Smooth muscle cell (in vitro differentiated cells): ENCODE results near the gene DLL4. TPM values are rescaled to one million over a fixed set of nuclear protein-coding genes. Genes with fewer than 3 reads are reported as not detected.

Source experiments
- DNase-seq: peaks from one replicate; lab custom pipeline; 2025; ENCODE audit not compliant: unreplicated experiment; lab: John Stamatoyannopoulos, UW
- H2AFZ ChIP-seq: fragments of 200-600 bp; sonication (generic); 2 replicates; pipeline ENCODE4 v1.6.0; 2016; ENCODE audit warnings: antibody characterized with exemption, low read depth, mild to moderate bottlenecking
- H3F3A ChIP-seq: fragments of 200-600 bp; sonication (generic); 2 replicates; pipeline ENCODE4 v1.6.0; 2017; ENCODE audit warnings: antibody characterized with exemption, low read depth
- H3K27ac ChIP-seq: fragments of 200-600 bp; sonication (generic); 2 replicates; pipeline ENCODE4 v1.5.1; 2016; ENCODE audit warnings: low read depth, mild to moderate bottlenecking
- H3K27me3 ChIP-seq: fragments of 200-600 bp; sonication (generic); 2 replicates; pipeline ENCODE4 v1.6.1; 2016; ENCODE audit warnings: low read depth, mild to moderate bottlenecking
- H3K36me3 ChIP-seq: fragments of 200-600 bp; sonication (generic); 2 replicates; pipeline ENCODE4 v1.5.1; 2016; ENCODE audit warnings: low read depth
- H3K4me1 ChIP-seq: fragments of 200-600 bp; sonication (generic); 2 replicates; pipeline ENCODE4 v1.5.1; 2016; ENCODE audit warnings: low read depth
- H3K4me2 ChIP-seq: fragments of 200-600 bp; sonication (generic); 2 replicates; pipeline ENCODE4 v1.6.0; 2016; ENCODE audit warnings: mild to moderate bottlenecking
- H3K4me3 ChIP-seq: fragments of 200-600 bp; sonication (generic); 2 replicates; pipeline ENCODE4 v1.5.1; 2016; ENCODE audit warnings: mild to moderate bottlenecking
- H3K79me2 ChIP-seq: fragments of 200-600 bp; sonication (generic); 2 replicates; pipeline ENCODE4 v1.6.0; 2016; ENCODE audit warnings: low read depth, mild to moderate bottlenecking
- H3K9ac ChIP-seq: fragments of 200-600 bp; sonication (generic); 2 replicates; pipeline ENCODE4 v1.6.0; 2016; ENCODE audit warnings: low read depth
- H3K9me3 ChIP-seq: fragments of 200-600 bp; sonication (generic); replicated peaks from 2 replicates; pipeline ENCODE4 v1.5.1; 2016; ENCODE audit warnings: low read depth
- H4K20me1 ChIP-seq: fragments of 200-600 bp; sonication (generic); 2 replicates; pipeline ENCODE4 v1.6.0; 2016; ENCODE audit warnings: low read depth
- WGBS: methylation state at CpG from one replicate; pipeline ENCODE4 v1.1.7; 2016; ENCODE audit warnings: low lambda C conversion rate; 5-methylcytosine and 5-hydroxymethylcytosine counted together
- polyA plus RNA-seq: library from polyadenylated mRNA; unstranded; fragments of >200 nt; fragmentation: Nextera tagmentation; extraction: Ambion mirVana; gene quantifications from 2 replicates; pipeline ENCODE4 v1.2.1, GENCODE V29; 2016
- total RNA-seq: library from RNA; depleted of rRNA; stranded (reverse); fragments of >200 nt; gene quantifications from 2 replicates; pipeline ENCODE4 v1.2.3, GENCODE V29; 2014
- TF ChIP-seq, protein P1 (sequence below): fragments of 200-600 bp; sonication (generic); IDR thresholded peaks from 2 replicates; pipeline ENCODE4 v1.5.1; 2017; ENCODE audit warnings: borderline replicate concordance, mild to moderate bottlenecking, antibody characterized with exemption; ENCODE audit not compliant: insufficient read depth, poor library complexity, severe bottlenecking

DLL4 gene
- total and polyA plus RNA-seq, 2 experiments from 2014 or later: not detected

DNA sequence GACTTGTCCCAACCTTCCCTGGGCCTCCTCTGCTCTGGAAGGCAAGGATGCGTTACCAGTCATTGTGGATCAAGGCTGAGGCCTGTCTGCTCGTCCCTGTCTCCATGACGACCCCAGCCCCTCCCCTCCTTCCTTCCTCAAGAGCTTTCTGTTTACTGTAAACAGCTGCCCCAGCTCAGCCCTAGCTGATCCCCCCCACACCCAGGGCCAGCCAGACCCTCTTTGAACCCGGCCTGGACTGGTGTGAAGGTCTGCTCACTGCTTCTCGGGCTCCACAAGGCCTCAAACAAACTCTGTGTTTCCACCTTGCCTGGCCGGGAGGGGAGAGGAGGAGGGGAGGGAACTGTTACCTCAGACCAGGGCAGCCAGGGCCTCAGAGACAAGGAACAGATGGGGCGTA, 18.0 kb upstream of the DLL4 start:
- no peak overlapping the region for H3K4me3 ChIP-seq
- no peaks in the 10 kb centered on the region for H3K9me3 ChIP-seq
- H2AFZ ChIP-seq: no peak overlapping the region
- peaks cover under 1% of the 10 kb centered on the region for H4K20me1 ChIP-seq
- H3K36me3 ChIP-seq: no peaks in the 10 kb centered on the region
- H3K4me2 ChIP-seq: no peak overlapping the region
- H3F3A ChIP-seq: no peaks in the 10 kb centered on the region
- H3K27me3 ChIP-seq: no peaks in the 10 kb centered on the region
- H3K9ac ChIP-seq: no peak overlapping the region
- TF ChIP-seq, protein P1, sequence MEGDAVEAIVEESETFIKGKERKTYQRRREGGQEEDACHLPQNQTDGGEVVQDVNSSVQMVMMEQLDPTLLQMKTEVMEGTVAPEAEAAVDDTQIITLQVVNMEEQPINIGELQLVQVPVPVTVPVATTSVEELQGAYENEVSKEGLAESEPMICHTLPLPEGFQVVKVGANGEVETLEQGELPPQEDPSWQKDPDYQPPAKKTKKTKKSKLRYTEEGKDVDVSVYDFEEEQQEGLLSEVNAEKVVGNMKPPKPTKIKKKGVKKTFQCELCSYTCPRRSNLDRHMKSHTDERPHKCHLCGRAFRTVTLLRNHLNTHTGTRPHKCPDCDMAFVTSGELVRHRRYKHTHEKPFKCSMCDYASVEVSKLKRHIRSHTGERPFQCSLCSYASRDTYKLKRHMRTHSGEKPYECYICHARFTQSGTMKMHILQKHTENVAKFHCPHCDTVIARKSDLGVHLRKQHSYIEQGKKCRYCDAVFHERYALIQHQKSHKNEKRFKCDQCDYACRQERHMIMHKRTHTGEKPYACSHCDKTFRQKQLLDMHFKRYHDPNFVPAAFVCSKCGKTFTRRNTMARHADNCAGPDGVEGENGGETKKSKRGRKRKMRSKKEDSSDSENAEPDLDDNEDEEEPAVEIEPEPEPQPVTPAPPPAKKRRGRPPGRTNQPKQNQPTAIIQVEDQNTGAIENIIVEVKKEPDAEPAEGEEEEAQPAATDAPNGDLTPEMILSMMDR: no peak
- no peak overlapping the region for H3K27ac ChIP-seq
- DNase-seq: no peak
- H3K4me1 ChIP-seq: peaks cover 8% of the 10 kb centered on the region
- 34% methylated on average over 7 of the region's 7 CpGs for WGBS
- H3K79me2 ChIP-seq: no peaks in the 10 kb centered on the region

DNA sequence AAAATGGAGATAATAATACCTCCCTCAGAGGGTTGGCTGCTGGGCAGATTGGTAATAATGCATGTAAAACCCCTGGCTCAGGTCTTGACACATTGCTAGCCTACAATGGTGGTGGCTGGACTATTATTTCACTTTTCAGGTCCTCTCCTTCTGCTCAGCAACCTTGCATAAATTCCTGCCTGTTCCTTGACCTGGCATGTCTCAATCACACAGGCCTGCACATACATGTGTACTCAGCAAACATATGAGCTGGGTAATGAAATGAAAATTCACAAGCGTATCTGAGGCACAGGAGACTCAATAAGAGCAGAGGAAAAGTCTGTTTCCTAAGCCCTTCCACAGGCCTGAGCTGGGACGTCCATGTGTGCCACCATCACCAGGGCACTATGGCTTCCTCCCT, 17.4 kb upstream of the DLL4 start:
- Histone ChIP-seq H3F3A (no peaks in the 10 kb centered on the region), H3K27ac (no peak overlapping the region), H3K4me2 (no peak overlapping the region), H4K20me1 (no peaks in the 10 kb centered on the region), H3K27me3 (no peaks in the 10 kb centered on the region), H3K79me2 (no peaks in the 10 kb centered on the region), H3K9me3 (no peaks in the 10 kb centered on the region), H2AFZ (no peak overlapping the region), H3K9ac (no peak overlapping the region), H3K36me3 (no peaks in the 10 kb centered on the region), H3K4me3 (no peak overlapping the region), H3K4me1 (peaks cover 7% of the 10 kb centered on the region)
- 96% methylated on average over 2 of the region's 2 CpGs for WGBS
- no peak for DNase-seq
- TF ChIP-seq, protein P1: no peak

GRCh38 chr15:40912478-40912877, 16.7 kb upstream of the DLL4 start:
- Histone ChIP-seq H3K27ac (no peak overlapping the region), H3F3A (no peaks in the 10 kb centered on the region), H3K4me2 (no peak overlapping the region), H3K36me3 (no peaks in the 10 kb centered on the region), H3K9ac (no peak overlapping the region), H4K20me1 (no peaks in the 10 kb centered on the region), H3K4me3 (no peak overlapping the region), H3K9me3 (no peaks in the 10 kb centered on the region), H3K27me3 (no peaks in the 10 kb centered on the region), H2AFZ (no peak overlapping the region), H3K79me2 (no peaks in the 10 kb centered on the region), H3K4me1 (no peaks in the 10 kb centered on the region)
- DNase-seq: no peak
- 90% methylated on average over 6 of the region's 6 CpGs for WGBS
- TF ChIP-seq, protein P1: no peak

GRCh38 chr15:40914013-40914412, 15.1 kb upstream of the DLL4 start:
- H2AFZ ChIP-seq: no peak overlapping the region

More at GRCh38 chr15:40914013-40914412, 15.1 kb upstream of the DLL4 start:
- Histone ChIP-seq H3K4me3 (no peak overlapping the region), H4K20me1 (no peaks in the 10 kb centered on the region), H3F3A (no peaks in the 10 kb centered on the region), H3K36me3 (no peaks in the 10 kb centered on the region), H3K27ac (no peak overlapping the region), H3K9ac (no peak overlapping the region), H3K4me1 (no peaks in the 10 kb centered on the region), H3K27me3 (no peaks in the 10 kb centered on the region), H3K4me2 (no peak overlapping the region), H3K79me2 (no peaks in the 10 kb centered on the region), H3K9me3 (no peaks in the 10 kb centered on the region)
- WGBS: 98% methylated on average over 11 of the region's 12 CpGs
- TF ChIP-seq, protein P1: no peak
- DNase-seq: no peak
